Ishikawa (cell line): ENCODE data around the gene ABCD4.

Experiments used
- CEBPB ChIP-seq: IDR thresholded peaks from 2 replicates; pipeline ENCODE4 v1.6.1; 2012
- CREB1 ChIP-seq: IDR thresholded peaks from 2 replicates; pipeline ENCODE4 v1.6.1; 2012; ENCODE audit warnings: low read depth
- EGR1 ChIP-seq: IDR thresholded peaks from 2 replicates; pipeline ENCODE4 v1.6.1; 2012
- EP300 ChIP-seq: IDR thresholded peaks from 2 replicates; pipeline ENCODE4 v1.6.1; 2012; ENCODE audit warnings: borderline replicate concordance
- FOXM1 ChIP-seq: IDR thresholded peaks from 2 replicates; pipeline ENCODE4 v1.6.1; 2012; ENCODE audit warnings: low read depth, borderline replicate concordance
- NFIC ChIP-seq: IDR thresholded peaks from 2 replicates; pipeline ENCODE4 v1.6.1; 2012
- RAD21 ChIP-seq: IDR thresholded peaks from 2 replicates; pipeline ENCODE4 v1.6.1; 2012; ENCODE audit warnings: low read depth
- TAF1 ChIP-seq: IDR thresholded peaks from 2 replicates; pipeline ENCODE4 v1.6.1; 2012; ENCODE audit warnings: low read depth, mild to moderate bottlenecking
- TCF12 ChIP-seq: IDR thresholded peaks from 2 replicates; pipeline ENCODE4 v1.6.1; 2012; ENCODE audit warnings: low read depth
- TEAD4 ChIP-seq: IDR thresholded peaks from 2 replicates; pipeline ENCODE4 v1.6.1; 2012
- YY1 ChIP-seq: IDR thresholded peaks from 2 replicates; pipeline ENCODE4 v1.6.1; 2012; ENCODE audit warnings: low read depth
- ZBTB7A ChIP-seq: IDR thresholded peaks from 2 replicates; pipeline ENCODE4 v1.6.1; 2012; ENCODE audit warnings: low read depth
- TF ChIP-seq, protein P1 (sequence below): IDR thresholded peaks from 2 replicates; pipeline ENCODE4 v1.6.1; 2012
- TF ChIP-seq, protein P2 (sequence below): IDR thresholded peaks from 2 replicates; pipeline ENCODE4 v1.6.1; 2012; ENCODE audit warnings: low read depth, mild to moderate bottlenecking
- TF ChIP-seq, protein P3 (sequence below): IDR thresholded peaks from 2 replicates; pipeline ENCODE4 v1.6.1; 2012

Gene ABCD4

DNA sequence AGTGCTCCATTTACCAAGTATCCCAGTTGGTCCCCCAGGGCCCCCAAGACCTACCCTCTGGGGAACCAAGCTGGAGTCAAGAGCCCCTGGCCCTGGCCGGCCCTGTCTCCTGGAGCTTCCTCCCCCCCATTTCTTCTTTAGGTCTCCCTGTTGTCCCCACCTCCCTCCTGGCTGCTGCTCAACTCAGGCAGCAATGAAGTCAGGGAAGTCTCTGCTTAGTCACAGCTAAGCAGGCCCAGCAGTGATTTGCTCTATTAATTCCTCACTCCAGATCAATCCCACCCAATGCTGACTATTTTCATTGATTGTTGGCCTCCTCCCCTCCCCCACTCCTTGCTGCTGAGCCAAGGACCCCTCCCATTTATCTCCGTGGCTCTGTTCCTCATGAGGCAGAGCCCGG lies 35.1 kb downstream of the ABCD4 start:
- TF ChIP-seq TEAD4, result no peak
- TF ChIP-seq CEBPB, result no peak

DNA sequence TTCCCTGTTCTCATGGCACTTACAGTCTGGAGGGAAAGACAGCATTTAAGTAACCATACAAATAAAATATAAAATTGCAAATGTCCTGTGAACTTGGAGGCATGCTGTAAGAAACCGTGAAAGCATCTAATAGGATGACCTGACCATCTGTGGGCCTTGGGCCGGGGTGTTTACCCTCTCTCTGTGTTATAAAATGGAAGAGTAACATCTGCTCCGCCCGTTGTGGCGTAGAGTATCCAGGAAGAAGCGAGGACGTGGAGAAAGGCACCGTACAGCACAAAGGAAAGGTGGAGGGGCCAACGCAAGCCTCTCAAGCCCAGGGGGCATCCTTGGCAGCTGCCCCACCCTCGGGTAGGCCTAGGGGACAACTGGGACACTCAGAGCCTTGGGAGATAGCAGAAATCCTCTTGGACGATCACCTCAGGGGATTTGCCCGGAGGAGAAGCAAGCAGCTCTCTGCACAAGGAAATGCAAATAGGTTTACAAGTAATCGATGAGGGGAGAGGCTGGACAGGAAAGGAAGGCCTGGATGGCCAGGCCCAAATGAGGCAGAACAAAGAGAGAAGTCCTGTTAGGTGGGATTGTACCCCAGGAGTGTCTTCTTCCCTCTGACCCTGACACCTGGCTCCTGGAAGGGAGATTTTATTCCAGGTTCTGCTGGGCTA lies 37.3 kb downstream of the ABCD4 start:
- no peak for TF ChIP-seq CEBPB
- TF ChIP-seq ZBTB7A, result no peak
- no peak for TF ChIP-seq YY1
- no peak for TF ChIP-seq EP300

DNA sequence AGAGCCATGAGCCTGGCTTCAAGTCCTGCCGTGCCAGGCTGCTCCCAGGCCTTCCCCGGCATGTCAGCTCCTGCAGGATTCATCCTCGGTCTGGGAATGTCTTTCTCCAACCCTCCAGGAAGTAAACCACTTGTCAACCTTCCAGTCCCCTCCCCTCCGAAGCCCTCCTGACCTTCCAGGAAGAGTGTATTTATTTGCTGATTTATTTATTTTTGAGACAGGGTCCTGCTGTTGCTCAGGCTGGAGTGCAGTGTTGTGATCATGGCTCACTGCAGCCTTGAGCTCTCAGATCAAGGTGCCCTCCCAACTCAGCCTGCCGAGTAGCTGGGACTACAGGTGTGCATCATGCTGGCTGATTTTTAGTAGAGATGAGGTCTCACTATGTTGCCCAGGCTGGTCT lies 38.8 kb downstream of the ABCD4 start:
- TF ChIP-seq FOXM1, result no peak
- TF ChIP-seq, protein P1, sequence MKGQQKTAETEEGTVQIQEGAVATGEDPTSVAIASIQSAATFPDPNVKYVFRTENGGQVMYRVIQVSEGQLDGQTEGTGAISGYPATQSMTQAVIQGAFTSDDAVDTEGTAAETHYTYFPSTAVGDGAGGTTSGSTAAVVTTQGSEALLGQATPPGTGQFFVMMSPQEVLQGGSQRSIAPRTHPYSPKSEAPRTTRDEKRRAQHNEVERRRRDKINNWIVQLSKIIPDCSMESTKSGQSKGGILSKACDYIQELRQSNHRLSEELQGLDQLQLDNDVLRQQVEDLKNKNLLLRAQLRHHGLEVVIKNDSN, result no peak
- no peak for TF ChIP-seq TEAD4
- no peak for TF ChIP-seq EP300
- no peak for TF ChIP-seq CEBPB
- TF ChIP-seq ZBTB7A, result no peak
- TF ChIP-seq NFIC, result no peak

DNA sequence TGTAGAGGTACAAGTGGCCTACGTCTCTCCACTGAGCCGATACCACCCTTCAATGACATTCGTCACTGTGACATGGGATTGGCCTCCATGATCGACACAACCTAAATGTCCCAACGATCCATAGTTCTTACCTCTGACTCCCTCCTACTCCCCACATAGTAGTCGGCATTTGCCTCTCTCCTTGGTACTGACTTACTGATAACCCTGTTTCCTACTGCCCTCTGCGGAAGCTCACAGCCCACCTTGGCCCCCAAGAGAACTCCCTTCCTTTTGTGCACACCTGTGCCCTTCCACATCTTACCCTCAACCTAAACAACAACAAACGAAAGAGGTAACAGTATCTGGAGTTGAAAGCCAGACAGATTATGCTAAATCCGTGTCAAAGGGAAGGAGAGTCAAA lies 39.6 kb downstream of the ABCD4 start:
- TF ChIP-seq EGR1 (no peak), CEBPB (no peak), YY1 (no peak), ZBTB7A (no peak), FOXM1 (no peak)
- TF ChIP-seq, protein P2, sequence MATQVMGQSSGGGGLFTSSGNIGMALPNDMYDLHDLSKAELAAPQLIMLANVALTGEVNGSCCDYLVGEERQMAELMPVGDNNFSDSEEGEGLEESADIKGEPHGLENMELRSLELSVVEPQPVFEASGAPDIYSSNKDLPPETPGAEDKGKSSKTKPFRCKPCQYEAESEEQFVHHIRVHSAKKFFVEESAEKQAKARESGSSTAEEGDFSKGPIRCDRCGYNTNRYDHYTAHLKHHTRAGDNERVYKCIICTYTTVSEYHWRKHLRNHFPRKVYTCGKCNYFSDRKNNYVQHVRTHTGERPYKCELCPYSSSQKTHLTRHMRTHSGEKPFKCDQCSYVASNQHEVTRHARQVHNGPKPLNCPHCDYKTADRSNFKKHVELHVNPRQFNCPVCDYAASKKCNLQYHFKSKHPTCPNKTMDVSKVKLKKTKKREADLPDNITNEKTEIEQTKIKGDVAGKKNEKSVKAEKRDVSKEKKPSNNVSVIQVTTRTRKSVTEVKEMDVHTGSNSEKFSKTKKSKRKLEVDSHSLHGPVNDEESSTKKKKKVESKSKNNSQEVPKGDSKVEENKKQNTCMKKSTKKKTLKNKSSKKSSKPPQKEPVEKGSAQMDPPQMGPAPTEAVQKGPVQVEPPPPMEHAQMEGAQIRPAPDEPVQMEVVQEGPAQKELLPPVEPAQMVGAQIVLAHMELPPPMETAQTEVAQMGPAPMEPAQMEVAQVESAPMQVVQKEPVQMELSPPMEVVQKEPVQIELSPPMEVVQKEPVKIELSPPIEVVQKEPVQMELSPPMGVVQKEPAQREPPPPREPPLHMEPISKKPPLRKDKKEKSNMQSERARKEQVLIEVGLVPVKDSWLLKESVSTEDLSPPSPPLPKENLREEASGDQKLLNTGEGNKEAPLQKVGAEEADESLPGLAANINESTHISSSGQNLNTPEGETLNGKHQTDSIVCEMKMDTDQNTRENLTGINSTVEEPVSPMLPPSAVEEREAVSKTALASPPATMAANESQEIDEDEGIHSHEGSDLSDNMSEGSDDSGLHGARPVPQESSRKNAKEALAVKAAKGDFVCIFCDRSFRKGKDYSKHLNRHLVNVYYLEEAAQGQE, result peak; percentile 77

DNA sequence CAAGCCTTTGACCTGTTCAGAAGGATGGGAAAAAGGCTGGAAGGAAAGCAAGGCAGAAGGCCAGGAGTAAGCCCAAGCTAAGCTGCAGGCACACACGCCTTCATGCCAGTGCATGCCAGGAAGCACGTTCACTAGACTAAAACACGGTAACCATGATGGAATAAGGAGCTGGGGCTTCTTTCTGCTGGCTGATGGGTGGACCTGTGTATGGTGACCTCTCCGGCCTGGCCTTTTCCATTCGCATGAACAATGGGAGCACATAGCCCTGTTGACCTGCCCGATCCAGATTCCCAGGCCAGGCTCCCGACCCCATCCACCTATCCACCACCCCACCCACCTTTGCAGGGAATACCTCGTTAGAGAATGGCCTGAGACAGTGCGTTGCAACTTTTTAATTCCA lies 40.7 kb downstream of the ABCD4 start:
- TF ChIP-seq YY1, result no peak
- no peak for TF ChIP-seq TCF12
- no peak for TF ChIP-seq CREB1
- TF ChIP-seq, protein P3, sequence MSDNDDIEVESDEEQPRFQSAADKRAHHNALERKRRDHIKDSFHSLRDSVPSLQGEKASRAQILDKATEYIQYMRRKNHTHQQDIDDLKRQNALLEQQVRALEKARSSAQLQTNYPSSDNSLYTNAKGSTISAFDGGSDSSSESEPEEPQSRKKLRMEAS, result no peak
- TF ChIP-seq FOXM1, result no peak

DNA sequence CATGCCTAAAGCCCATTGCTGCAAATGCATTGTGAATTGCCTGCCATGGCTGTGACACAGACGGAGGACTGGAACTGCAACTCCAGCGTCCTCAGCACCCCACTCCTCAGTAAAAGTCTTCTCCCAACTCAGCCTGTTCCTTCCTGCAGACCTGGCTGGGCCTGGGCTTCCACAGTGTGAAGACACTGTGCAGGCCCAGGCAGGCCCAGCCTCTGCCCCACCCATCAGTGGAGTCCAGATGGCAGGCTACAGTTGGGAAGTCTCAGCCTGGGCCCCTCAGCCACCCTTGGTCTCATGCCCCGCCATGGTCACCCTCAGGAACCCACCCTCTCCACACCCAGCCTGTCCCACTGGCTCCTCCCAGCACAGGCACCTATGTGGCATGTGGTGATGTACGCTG lies 41.4 kb downstream of the ABCD4 start:
- TF ChIP-seq EGR1 (no peak), RAD21 (no peak), TCF12 (no peak), CEBPB (no peak), TEAD4 (no peak), FOXM1 (no peak), EP300 (no peak), ZBTB7A (no peak), NFIC (no peak), YY1 (no peak), CREB1 (no peak), TAF1 (no peak)
- TF ChIP-seq, protein P2, result no peak
- TF ChIP-seq, protein P3, result no peak
- TF ChIP-seq, protein P1, result no peak

DNA sequence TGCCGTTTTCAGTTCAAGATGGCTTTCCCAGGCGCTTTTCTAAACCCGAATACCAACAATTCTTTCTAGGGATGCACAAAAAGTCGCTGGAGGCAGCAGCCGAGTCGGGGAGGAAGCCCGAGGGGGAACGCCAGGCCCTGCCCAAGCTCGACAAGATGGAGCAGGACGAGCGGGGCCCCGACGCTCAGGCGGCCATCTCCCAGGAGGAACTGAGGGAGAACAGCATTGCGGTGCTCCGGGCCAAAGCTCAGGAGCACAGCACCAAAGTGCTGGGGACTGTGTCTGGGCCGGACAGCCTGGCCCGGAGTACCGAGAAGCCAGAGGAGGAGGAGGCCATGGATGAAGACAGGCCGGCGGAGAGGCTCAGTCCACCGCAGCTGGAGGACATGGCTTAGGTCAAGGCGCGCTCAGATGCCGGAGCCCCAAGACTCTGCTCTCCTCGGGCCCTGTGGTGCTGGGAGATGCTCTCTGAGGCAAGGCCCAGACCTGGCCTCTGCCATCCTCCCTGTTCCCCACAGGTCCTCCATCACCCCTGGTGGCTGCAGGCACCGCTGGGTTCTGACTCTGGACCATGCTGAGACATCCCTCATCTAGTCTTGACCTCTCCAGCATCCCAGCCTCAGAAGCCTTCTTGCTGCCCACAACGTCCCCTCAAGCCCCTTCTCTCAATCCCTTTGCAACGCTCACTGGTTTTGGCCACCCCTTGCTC lies 42.1 kb downstream of the ABCD4 start:
- TF ChIP-seq, protein P3, result no peak
- no peak for TF ChIP-seq NFIC
- no peak for TF ChIP-seq RAD21
- no peak for TF ChIP-seq CEBPB
- no peak for TF ChIP-seq FOXM1
- TF ChIP-seq CREB1, result no peak
- no peak for TF ChIP-seq TAF1
- no peak for TF ChIP-seq ZBTB7A
- TF ChIP-seq EGR1, result no peak
- no peak for TF ChIP-seq TCF12
